ENCODE results near the gene DBP.
A peak's percentile ranks its signal among the peaks of the same experiment; 100 is the strongest.
"Not testable (repeated sequence)": the region's sequence is repeated elsewhere in the genome, so short reads cannot be mapped to it uniquely, and the experiment has no call there.

The DBP gene

DNA sequence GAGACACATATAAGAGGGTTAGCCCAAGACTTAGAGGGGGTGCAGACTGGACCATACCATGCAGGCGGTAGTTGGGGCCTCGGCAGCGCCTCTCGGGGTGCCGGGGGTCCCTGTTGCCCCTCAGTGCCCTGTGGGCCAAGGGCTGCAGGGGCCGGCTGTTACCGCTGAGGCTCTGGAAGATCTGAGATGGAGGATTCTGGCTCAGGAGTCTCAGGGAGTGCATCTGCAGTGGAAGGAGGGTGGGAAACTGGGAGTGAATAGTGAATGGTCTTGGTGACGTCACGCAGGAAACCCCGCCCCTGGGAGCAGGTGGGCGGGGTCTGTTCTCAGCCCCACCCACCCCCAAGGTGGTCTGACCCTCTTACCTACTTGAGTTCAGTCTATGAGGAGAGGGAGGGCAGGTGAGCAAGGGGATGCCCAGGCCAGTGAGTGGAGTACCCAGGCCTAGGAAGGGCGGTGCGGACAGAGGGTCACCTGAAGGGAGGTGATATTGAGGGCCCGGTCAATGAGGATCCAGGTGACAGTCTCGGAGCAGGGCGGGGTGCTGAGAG, 1.7 kb upstream of the DBP start:
- no peak for DNase-seq

DNA sequence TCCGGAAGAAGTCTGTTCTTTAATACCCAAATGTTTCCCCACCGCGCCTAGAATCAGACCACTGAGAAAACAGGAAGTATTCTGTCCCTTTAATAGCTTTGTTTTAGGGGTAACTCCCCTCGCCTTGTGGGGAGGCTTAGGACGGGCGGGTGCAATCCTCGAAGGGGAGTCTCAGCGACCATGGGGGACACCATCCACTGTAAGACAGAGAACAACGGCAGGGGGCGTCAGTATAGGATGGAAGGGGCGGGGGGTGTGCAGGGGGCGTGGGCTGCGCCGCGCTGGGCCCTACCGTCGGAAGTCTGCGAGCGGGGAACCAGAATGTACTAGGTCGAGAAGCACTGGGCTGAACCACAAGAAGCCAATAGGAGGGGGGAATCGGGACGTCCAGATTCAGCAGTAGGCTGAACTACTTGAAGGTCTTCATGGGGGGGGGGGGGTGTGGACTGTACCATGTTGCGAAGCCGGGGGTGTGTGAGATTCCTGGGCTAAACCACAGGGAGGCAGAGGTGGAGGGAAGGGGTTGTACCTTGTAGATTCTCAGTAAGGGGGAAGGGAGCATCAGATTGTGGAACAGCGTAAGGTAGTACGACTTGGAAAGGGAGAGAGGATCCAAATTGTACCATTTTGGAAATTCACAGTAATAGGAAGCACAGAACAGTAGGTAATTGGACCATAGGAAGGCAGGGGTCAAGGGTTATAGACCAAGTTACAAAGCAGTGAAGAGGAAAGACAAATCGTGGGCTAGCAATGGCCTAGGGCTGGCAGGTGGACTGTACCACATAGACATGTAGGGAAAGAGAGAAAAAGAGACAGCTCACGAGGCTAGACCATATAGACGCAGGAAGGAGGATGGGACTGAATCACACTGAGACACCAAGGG, 1.0 kb upstream of the DBP start:
- peak; percentile 86 for DNase-seq

GRCh38 chr19:48637449-48637947, 319 bp upstream of the DBP start:
- peak; percentile 98 for DNase-seq

DNA sequence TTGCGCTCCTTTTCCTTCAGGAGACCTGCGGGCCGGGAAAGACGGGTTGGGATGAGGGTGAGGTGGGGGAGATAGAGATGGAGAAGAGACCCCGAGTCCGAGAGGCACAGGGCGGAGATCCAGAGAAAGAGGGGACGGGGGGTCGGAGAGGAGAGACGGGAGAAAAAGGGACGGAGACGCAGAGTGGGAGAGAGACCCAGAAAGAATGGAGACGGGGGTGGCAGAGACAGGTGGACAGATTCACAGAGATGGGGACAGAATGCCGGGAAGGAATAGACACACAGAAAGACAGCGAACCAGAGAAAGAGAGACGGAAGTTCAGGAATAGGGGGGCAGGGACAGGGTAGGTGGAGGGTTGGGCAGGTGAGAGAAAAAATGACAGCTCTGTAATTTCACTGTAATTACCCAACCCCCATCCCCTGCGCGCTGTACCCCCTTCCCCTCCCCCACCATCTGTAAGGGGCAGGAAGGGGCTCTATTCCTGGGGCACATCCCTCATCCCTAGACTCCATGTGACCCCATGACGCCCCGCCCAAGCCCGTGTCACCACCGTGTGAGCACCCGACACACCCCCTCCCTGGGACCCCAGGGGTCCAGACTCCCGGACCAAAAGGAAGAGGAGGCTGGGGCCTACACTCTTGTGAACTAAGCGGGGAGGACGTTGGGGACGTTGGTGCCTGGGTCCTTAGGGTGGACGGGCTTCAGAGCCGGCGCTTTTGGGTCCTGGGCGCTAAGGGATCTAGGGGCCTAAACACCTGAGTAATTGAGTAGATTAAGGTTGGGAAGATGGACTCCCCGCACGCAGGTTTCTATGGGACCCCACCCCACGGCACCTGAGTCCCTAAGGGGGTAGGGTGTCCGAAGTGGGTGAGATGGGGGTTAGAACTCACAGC, 967 bp downstream of the DBP start:
- DNase-seq: no peak

DNA sequence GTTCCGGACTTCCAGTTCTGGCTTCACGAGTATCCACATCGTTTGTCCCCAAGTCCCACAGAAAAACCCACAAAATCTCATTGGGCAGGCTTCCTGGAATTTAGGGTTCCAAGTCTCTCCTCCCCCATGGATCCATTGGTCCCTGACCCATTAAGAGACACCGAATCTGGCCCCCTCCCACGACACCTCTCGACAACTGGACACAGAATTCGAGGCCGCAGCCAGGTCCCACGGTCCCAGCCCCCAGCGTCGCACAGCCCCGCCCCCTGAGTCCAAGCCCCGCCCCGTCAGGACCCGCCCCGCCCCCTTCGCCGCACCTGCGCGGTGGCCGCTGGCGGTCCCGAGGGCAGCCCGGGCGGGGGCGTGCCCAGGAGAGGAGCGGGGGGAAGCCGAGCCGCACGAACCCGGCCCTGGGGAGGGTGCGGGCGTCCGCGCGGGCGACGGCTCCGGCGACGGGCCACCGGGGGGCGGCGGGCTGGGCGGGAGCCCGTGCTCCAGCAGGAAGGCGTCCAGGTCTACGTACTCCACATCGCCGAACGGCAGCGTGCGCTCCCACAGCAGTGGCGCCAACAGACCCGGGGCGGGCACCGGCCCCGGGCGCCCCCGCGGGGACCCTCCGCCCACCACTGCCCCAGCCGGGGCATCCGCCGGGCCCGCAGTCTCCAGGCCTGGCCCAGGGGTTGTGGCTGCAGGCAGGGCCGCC, 1.8 kb downstream of the DBP start:
- DNase-seq: peak; percentile 51

DNA sequence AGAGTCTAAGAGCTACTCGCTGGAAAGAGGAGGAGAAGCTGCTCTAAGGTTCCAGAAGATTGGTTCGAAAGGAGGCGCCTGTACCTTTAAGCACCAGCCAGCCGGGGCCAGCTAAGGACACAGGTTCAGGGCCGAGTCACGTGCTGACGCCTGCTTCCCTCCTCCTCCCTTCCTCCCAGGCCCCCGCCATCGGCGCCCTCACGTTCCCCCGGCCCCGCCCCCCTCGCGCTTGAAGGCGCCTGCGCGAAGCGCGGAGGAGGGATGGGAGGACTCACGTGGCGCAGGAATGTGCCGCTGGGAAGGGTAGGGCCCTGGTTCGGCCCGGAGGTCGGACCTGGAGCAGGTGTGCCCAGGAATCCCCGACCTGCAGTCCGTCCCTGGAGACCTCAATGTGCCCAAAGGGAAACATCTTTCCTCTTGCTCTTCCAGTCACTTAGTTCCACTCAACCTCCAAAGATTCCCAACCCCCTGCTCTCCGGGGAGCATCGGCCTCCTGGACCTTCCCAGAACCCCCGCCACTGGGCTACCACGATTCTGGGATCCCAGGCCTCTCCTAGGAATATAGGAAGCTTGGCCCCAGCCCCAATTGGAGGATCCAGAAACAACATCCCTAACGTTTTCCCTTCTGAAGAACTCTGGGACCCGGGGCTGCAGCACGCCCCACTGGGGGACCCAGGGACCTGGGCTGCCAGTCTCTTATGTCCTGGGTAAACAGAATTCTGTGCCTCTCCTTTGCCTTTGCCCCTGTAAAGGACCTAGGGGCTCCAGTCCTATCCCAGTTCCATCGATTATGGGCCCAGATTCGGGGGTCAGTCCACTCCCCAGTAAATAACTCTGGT, 2.5 kb downstream of the DBP start:
- DNase-seq: peak; percentile 90

GRCh38 chr19:48634036-48634342, 3.2 kb downstream of the DBP start:
- DNase-seq: no peak

GRCh38 chr19:48633148-48634035, 3.8 kb downstream of the DBP start:
- no peak for DNase-seq

DNA sequence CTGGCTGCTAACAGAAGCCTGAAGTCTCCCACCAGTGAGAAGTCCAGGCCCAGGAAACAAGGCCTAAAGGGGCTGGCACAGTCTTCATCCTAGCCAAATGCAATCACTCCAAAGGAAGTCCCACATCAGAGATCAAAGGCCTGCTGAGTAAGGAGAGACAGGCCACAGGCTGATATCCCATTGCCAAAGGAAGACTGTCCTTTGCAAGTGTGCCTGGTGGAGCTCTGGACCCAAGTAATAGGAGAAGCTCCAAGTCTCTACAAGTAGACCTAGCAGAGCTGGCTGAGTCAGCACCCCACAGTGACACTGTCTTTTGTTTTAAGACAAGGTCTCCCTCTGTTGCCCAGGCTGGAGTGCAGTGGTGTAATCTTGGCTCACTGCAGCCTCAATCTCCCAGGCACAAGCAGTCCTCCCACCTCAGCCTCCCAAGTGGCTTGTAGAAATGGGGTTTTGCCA, 4.5 kb downstream of the DBP start:
- no peak for DNase-seq

DNA sequence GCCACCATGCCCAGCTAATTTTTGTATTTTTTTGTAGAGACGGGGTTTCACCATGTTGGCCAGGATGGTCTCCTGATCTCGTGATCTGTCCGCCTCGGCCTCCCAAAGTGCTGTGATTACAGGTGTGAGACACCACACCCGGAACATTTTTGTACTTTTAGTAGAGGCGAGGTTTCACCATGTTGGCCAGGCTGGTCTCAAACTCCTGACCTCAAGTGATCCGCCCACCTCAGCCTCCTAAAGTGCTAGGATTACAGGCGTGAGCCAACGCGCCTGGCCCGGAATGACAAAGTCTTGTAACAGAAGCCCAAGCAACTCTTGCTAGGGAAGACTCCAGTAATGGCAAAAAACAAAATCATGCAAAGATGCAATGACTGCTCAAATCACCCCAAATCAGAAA, 4.9 kb downstream of the DBP start:
- DNase-seq: not testable (repeated sequence)

GRCh38 chr19:48631225-48631624, 6.0 kb downstream of the DBP start:
- no peak for DNase-seq

- DNase-seq: no peak
Measured at GRCh38 chr19:48630296-48631063, 6.7 kb downstream of the DBP start.

GRCh38 chr19:48629599-48630295, 7.4 kb downstream of the DBP start:
- peak; percentile 47 for DNase-seq

- no peak for DNase-seq
Measured at GRCh38 chr19:48629297-48629598, 7.9 kb downstream of the DBP start.

DNA sequence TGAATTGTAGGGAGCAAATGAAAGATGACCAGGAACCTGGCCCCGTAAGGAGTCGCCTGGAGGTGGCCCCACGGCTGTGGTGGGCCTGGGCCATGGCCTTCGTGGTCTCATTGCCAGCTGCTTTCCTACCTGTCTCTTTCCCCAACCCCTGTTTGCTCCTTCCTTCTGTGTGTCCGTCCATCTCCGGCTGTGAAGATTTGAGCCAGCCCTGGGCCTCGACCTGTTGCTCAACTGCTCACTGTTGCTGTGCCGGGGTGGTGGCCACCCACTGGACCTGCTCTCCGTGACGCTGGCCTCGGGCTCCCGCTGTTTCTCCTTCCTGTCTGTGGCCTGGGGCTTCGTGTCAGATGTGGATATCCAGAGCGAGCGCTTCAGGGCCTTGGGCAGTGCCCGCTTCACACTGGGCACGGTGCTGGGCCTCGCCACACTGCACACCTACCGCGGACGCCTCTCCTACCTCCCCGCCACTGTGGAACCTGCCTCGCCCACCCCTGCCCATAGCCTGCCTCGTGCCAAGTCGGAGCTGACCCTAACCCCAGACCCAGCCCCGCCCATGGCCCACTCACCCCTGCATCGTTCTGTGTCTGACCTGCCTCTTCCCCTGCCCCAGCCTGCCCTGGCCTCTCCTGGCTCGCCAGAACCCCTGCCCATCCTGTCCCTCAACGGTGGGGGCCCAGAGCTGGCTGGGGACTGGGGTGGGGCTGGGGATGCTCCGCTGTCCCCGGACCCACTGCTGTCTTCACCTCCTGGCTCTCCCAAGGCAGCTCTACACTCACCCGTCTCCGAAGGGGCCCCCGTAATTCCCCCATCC, 8.5 kb downstream of the DBP start:
- DNase-seq: no peak

DNA sequence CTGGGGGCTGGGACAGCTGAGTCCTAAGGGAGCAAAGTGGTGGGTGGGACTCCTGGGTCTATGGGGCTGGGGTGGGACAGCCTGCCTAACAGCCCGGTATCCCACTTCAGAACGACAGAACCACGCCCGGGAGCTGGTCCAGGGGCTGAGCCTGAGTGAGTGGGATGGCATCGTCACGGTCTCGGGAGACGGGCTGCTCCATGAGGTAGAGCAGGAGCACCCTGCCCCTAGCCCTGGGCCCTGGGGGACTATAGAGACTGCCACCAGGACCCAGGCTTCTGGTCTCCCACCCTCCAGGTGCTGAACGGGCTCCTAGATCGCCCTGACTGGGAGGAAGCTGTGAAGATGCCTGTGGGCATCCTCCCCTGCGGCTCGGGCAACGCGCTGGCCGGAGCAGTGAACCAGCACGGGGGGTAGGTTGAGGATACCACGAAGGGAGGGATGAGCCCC, 9.3 kb downstream of the DBP start:
- no peak for DNase-seq

GRCh38 chr19:48627201-48627864, 9.8 kb downstream of the DBP start:
- DNase-seq: no peak

DNA sequence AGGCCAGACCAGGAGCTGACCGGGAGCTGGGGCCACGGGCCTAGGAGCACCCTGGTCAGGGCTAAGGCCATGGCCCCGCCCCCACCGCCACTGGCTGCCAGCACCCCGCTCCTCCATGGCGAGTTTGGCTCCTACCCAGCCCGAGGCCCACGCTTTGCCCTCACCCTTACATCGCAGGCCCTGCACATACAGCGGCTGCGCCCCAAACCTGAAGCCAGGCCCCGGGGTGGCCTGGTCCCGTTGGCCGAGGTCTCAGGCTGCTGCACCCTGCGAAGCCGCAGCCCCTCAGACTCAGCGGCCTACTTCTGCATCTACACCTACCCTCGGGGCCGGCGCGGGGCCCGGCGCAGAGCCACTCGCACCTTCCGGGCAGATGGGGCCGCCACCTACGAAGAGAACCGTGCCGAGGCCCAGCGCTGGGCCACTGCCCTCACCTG, 11.3 kb downstream of the DBP start:
- DNase-seq: no peak
